MM.1S (cell line): ENCODE measurements around the gene HSD17B14.

Experiments used
- CTCF ChIP-seq: fragments of 300-600 bp; sonication (generic); IDR thresholded peaks from 2 replicates; pipeline ENCODE4 v1.5.1; 2016; ENCODE audit warnings: antibody characterized with exemption, low read length, mixed read lengths
- EZH2phosphoT487 ChIP-seq: fragments of 300-600 bp; sonication (generic); IDR thresholded peaks from 2 replicates; pipeline ENCODE4 v1.6.1; 2018; ENCODE audit warnings: antibody characterized with exemption, low read length

DNA sequence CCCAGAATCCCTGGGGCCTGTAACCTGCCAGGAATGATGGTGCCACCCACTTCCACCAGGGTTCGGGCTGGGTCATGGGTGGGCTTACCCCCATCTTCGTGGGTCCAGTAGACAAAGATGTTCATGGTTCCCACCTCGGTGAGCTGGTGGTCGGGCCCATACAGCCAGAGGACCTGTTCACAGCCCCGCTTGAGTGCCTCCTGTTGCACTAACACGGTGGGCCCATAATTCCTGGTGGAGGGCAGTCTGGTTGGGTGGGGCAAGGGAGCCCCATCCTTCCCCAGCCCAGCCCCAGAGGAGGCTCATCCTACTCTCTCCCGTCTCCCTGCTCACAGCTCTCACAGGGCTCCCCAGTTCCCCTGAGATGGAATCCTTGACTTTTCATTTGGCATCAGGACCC lies 39.2 kb downstream of the HSD17B14 start:
- TF ChIP-seq EZH2phosphoT487: no peak
- TF ChIP-seq CTCF: no peak
